ENCODE results near the gene BCAS4.
A peak's percentile ranks its signal among the peaks of the same experiment; 100 is the strongest.

The BCAS4 gene

DNA sequence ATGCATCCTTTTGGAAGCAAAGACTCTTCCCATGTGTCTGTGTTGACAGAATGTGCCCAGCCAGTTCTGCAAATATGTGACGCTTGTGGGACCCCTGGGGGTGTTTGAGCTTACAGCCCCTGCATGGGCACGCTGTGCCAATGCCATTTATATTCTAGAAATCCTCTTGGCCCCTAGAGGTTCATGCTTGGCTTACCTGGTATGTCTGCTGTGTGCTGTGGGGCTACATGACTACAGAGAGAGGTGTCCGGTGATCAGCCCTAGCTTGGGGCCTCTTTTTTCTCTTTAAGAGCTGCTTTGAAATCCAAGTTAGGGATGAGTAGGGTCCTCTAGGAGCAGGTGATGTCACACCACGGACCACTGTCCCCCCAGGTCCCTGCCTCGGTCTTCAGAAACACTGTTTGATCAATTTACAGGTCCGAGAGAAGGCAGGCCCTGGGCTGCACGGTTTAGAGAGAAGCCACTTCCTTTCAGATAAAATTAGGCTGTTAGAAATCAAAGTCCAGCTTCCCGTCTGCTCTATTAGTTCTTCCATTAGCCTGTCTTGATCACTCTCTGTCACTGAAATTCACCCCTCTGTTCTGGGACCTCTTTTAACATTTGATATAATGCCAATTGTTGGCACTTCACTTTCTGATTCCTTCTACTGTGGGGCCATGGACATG, 26.5 kb downstream of the BCAS4 start:
- no peak for FAIRE-seq
- no peak for DNase-seq (ENCODE audit: low spot score)

DNA sequence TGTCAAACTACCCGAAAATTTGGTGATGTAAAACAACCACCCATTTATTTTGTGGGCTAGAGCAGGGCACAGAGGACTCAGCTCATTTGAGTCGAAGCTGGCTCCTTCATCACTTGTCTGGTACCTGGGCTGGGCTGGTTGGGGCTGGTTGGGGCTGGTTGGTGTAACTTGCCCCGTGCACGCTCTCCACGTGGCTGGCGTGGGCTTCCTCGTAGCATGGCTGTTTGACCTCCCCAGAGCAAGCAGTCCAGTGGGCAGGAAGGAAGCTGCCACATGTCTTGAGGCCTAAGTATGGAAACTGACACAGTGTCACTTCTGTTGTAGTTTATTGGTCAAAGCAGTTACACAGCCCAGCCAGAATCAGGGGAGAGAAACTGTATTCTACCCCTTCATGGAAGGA, 27.1 kb downstream of the BCAS4 start:
- no peak for FAIRE-seq

GRCh38 chr20:50823319-50823718, 28.5 kb downstream of the BCAS4 start:
- DNase-seq (ENCODE audit: low spot score) (no peak), FAIRE-seq (no peak)

More for the DNA sequence above, 27.1 kb downstream of the BCAS4 start:
- DNase-seq (ENCODE audit: low spot score) = no peak

- FAIRE-seq (no peak), DNase-seq (ENCODE audit: low spot score) (no peak)
Measured at GRCh38 chr20:50824137-50824536, 29.3 kb downstream of the BCAS4 start.

GRCh38 chr20:50826121-50826520, 31.3 kb downstream of the BCAS4 start:
- no peak for DNase-seq (ENCODE audit: low spot score)
- FAIRE-seq = no peak

DNA sequence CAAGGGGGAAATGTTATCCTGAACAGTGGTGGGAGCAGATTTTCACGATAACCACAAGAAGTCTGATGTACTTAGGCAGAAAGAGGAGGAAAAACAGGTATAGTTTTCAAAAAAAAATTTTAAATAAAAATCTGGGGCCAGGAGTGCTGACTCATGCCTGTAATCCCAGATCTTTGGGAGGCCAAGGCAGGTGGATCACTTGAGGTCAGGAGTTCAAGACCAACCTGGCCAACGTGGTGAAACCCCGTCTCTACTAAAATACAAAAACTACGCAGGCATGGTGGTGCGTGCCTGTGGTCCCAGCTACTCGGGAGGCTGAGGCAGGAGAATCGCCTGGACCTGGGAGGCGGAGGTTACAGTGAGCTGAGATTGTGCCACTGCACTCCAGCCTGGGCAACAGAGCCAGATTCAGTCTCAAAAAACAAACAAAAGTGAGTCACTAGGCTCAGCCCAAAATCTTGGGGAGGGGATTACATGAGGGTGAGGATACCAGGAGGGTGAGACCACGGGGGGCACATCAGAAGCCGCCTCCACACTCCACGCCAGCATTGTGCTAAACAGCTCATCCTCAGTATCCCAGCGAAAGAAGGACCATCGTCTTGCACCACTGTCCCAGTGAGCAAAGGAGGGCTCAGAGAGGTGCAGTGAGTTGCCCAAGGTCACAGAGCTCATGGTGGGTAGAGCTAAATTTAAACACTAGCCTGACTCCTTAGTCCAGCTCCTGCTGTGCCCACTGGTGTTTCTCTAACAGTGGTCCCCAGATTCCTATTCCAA, 33.7 kb downstream of the BCAS4 start:
- FAIRE-seq (no peak), DNase-seq (ENCODE audit: low spot score) (no peak)

DNA sequence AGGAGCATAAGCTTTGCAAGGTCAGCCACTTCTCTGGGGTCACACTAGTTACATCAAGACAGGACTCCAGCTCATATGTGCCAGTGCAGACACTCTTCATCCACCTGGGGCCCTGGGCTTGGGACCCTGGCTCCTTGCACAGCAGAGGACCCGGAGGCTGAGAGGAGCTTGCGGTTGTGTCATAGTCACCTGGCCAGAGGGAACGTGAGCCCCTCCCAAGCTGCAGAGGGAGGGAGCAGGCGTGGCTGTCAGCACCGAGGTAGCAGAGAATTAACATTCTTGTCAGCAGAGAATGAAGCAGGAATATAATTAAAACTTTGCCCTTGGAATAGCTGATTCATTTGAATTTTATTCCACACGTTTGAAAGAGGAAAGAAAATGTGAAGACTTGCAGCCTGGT, 36.8 kb downstream of the BCAS4 start:
- DNase-seq (ENCODE audit: low spot score) = no peak
- no peak for FAIRE-seq

GRCh38 chr20:50834599-50835005, 39.7 kb downstream of the BCAS4 start:
- no peak for FAIRE-seq
- DNase-seq (ENCODE audit: low spot score) = no peak

- peak; percentile 88 for DNase-seq (ENCODE audit: low spot score)
- FAIRE-seq = no peak
Measured at GRCh38 chr20:50837532-50838321, 42.9 kb downstream of the BCAS4 start.

GRCh38 chr20:50838322-50838625, 43.4 kb downstream of the BCAS4 start:
- DNase-seq (ENCODE audit: low spot score) (no peak), FAIRE-seq (no peak)

GRCh38 chr20:50838707-50839385, 44.0 kb downstream of the BCAS4 start:
- DNase-seq (ENCODE audit: low spot score) (no peak), FAIRE-seq (no peak)

DNA sequence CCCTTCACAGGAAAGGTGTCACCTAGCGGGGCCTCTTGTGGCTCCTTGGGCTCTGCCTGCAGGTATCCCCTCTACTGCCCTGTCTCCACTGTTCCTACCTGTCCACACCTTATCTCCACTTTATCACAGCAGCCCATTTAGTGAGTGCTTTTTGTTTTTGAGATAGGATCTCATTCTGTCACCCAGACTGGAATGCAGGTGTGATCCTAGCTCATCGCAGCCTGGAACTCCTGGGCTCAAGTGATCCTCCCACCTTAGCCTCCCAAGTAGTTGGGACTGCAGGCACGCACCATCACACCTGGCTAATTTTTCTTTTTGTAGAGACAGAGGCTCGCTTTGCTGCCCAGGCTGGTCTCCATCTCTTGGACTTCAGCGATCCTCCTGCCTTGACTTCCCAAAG, 48.0 kb downstream of the BCAS4 start:
- FAIRE-seq (no peak), DNase-seq (ENCODE audit: low spot score) (no peak)

DNA sequence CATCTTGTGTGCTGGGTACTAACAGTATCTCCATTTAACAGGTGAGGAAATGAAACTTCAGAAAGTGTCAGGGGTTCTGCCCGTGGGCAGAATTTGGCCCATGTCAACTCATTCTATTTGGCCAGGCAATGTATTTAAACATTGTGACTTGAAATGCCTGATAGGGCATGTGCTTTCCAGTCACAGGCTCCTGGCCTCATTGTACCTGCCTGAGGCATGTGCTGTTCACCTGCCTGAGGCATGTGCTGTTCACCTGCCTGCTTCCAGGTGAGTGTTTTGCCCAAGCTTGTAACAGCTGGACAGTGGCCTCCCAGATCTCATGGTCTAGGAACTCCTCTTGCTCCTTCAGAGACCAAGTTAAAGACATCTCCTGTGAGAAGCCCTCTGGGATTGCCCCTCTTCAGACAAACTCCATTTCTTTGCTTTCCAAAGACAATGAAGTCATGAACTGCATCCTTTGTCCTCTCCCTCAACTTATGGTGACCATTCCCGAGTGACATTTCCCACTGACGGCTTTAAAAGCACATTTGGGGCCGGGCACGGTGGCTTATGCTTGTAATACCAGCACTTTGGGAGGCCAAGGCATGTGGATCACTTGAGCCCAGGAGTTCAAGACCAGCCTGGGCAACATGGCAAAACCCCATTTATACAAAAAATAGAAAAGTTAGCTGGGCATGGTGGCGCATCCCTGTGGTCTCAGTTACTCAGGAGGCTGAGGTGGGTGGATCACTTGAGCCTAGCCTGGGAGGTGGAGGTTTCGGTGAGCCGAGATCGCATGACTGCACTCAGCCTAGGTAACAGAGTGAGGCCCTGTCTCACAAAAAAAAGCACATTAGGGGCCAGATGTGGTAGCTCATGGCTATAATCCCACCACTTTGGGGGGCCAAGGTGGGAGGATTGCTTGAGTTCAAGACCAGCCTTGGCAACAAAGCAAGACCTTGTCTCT, 48.7 kb downstream of the BCAS4 start:
- DNase-seq (ENCODE audit: low spot score) = no peak
- no peak for FAIRE-seq

DNA sequence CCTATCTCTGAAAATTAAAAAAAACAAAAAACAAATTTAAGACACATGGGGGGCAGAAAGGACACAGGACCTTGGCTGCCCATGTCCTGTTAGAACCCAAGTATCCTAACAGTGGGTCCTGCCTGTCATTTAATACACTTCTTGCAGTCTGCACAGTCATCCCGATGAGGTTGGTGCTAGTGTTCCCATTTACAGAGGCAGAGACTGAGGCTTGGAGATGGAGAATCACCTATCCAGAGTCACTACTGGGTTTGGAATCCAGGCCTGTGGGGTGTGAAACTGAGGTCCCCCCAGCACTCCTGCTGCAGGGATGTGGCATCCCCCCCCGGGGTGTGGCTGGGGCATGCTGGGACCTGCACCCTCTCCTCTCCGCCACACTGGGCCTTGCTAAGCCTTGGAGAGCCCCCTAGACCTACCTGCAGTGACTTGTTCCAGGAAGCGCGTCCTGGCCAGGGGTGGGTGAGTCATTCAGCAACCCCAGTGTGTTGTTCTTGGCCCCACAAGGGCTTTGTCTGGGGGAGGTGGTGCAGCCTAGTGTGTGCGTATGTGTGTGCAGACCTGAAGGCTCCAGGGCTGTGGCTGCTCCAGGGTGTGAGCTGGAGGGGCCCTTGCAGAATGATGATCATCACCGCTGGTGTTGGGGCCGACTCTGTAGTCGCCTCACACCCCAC, 49.7 kb downstream of the BCAS4 start:
- DNase-seq (ENCODE audit: low spot score) (peak; percentile 95), FAIRE-seq (peak; percentile 85)

GRCh38 chr20:50845566-50846215, 50.8 kb downstream of the BCAS4 start:
- DNase-seq (ENCODE audit: low spot score) (no peak), FAIRE-seq (no peak)

DNA sequence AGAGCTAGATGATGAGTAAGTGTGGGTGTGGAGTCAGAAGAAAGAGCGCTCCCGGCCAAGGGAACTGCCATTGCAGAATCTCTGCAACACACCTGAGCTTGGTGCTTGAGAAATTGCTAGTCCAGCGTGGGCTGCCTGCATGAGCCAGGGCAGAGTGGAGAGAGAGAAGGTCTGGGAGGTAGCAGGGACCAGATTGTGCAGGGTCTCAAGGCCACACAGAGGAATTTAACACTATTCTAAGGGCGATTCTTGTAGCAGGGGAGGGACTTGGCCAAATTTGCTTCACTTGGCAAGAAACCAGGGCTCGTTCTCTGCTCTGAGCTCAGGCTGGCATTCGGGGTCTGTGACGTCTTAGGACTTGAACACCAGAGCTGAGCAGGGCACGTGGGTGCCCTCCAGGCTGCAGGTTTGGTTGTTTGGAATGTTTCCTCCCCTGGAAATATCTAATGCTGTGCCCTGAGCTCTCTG, 53.5 kb downstream of the BCAS4 start:
- FAIRE-seq = no peak
- no peak for DNase-seq (ENCODE audit: low spot score)

DNA sequence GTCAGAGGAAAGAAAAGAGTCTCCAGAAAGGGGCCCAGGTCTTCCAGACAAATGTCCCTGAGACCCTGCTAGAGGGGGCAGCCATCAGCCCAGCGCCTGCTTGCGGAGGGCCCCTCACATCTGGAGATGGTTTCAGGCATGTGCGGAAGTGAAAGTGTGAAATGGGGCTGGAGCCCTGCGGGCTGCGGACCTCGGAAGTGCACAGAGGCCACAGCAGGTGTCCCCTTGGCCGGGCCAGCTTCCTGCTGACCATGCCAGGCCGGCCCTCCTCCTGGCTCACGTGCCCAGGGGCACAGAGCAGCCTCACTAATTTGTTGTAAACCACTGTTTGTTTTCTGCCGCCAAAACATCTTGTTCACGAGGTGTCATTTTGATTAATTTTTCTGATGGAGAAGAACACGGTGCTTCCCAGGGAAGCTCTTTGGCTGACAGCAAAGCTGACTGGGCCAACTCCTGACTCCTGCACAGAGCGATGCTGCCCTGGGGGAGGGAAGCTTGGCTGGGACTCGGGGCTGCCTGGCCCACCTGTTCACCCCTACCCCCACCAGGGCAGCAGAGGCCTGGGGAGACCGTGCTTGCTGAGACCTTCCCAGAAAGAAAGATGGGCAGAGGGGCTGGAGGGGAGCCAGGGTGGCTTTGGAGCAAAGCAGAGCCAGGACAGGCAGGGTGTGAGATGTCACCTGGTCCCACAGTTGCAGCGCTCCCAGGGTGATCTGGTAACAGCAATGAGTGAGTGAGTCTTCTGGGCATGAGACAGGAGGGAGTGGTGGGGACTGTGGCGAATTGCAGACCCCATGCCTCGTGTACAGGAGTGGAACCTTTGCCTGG, 54.2 kb downstream of the BCAS4 start:
- DNase-seq (ENCODE audit: low spot score) = no peak
- FAIRE-seq = no peak

DNA sequence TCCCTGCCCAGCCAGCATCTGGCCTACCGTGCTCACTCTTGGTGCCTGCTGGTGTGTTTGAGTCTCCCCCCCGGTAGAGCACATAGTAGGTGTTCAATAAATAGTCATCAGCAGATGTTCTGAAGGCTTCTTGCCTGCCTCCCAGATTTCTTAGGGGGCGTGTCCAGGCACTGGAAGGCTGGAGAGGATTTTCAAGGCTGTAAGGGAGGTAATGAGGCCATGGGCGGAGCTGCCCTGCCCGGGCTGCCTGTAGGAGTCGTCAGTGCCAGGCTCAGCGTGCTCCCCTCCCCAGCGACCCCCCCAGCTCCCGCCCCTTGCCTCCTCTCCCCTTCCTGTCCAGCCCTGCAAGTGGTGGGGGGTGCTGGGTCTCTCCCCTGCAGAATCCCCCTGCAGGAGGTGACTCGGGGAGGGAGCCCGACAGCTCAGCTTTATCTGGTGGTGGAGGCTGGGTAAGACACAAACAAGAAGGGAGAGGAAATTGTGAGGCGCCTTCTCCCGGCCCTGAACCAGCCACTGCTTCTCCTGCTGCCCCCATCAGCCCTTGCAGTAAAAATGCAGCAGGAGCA, 55.9 kb downstream of the BCAS4 start:
- FAIRE-seq = no peak
- no peak for DNase-seq (ENCODE audit: low spot score)
